ENCODE data around the gene KCNQ1.

DNA sequence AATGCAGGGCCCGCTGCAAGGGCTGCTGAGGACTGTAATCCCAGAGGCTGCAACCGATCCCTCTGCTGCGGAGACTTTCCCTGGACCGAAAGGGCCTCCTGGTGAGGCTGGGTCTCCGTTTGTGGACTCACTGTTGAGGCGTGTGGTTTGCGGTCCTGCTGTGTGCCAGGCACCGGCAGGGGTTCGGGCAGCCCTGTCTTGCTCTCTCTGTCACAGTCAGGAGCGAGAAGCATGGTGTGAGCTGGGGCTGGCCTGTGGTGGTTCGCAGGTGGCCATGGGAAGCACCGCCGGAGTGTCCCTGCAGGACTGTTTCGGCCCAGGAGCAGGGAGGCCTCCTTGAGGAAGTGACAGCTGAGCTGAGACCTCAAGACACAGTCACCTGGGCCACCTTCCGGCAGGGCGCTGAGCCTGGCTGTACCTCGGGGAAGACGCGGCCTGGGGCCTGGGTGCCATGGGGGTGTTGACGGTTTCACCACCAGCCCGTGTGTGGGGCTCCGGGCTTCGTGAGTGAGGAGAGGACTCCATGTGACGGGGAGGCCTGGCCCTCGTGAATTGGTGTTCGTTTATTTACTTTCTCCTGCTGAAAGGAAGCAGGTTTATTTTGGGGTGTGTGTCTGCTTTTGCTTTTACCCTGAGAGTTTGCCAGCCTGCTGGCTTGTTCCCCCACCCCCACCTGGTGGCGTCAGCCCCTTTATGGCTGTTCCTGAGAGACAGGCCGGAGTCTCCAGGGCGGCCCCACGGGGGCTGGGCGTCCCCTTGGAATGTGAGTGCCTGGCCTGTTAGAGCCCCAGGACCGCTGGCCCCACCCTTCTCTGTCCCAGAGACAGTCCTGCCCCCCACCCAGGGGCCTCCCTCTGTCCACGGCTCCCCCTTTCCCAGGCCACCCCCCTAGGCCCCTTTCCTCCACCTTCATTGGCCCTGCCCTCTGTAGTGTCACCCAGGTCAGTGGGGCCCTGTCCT is 132.5 kb downstream of the KCNQ1 start:
- TF ChIP-seq, protein P1, sequence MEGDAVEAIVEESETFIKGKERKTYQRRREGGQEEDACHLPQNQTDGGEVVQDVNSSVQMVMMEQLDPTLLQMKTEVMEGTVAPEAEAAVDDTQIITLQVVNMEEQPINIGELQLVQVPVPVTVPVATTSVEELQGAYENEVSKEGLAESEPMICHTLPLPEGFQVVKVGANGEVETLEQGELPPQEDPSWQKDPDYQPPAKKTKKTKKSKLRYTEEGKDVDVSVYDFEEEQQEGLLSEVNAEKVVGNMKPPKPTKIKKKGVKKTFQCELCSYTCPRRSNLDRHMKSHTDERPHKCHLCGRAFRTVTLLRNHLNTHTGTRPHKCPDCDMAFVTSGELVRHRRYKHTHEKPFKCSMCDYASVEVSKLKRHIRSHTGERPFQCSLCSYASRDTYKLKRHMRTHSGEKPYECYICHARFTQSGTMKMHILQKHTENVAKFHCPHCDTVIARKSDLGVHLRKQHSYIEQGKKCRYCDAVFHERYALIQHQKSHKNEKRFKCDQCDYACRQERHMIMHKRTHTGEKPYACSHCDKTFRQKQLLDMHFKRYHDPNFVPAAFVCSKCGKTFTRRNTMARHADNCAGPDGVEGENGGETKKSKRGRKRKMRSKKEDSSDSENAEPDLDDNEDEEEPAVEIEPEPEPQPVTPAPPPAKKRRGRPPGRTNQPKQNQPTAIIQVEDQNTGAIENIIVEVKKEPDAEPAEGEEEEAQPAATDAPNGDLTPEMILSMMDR (IDR thresholded peaks at IDR 0.05): no peak
- TF ChIP-seq POLR2AphosphoS5 (IDR thresholded peaks at IDR 0.05): no peak

Data from sigmoid colon (tissue), 4 donors.